Panc1 (cell line): ENCODE results near the gene ATCAY. TPM values are rescaled to one million over a fixed set of nuclear protein-coding genes. Genes with fewer than 3 reads are reported as not detected.

Experiments
- ATAC-seq: fragments of 200-7000 bp; cut with Tn5 transposase; 2 replicates; pipeline ENCODE4 v1.9.1; 2020; ENCODE audit warnings: mild to moderate bottlenecking, moderate library complexity
- BruUV-seq: library from RNA; stranded (reverse); fragments of 400-500 nt; replicated peaks from 2 replicates; lab custom pipeline; 2021; lab: Mats Ljungman, UMichigan
- CTCF ChIA-PET: fragments of 300-600 bp; sonication (Branson Sonifier 250); formaldehyde crosslinking; loops from one replicate; lab custom pipeline; 2022; ENCODE audit warnings: antibody characterized with exemption; lab: Charles Lee
- POLR2A ChIA-PET: fragments of 300-600 bp; sonication (Branson Sonifier 250); formaldehyde crosslinking; loops from one replicate; lab custom pipeline; 2022; ENCODE audit warnings: antibody characterized with exemption; lab: Charles Lee
- DNase-seq: peaks from one replicate; pipeline ENCODE4 v3.0.0-alpha.2; 2010; ENCODE audit warnings: low read depth, low spot score
- H3K27ac ChIP-seq: 2 replicates; pipeline ENCODE4 v1.5.1; 2011; ENCODE audit warnings: mild to moderate bottlenecking, low read length, inconsistent platforms
- H3K27me3 ChIP-seq: fragments of 200-500 bp; sonication (Bioruptor generic); 2 replicates; pipeline ENCODE4 v1.6.0; 2014; ENCODE audit warnings: low read length, inconsistent platforms; ENCODE audit not compliant: control insufficient read depth, insufficient read depth
- H3K36me3 ChIP-seq: fragments of 200-500 bp; sonication (Bioruptor generic); 2 replicates; pipeline ENCODE4 v1.5.1; 2014; ENCODE audit warnings: inconsistent platforms, mild to moderate bottlenecking, low read length, moderate library complexity; ENCODE audit not compliant: control insufficient read depth, insufficient read depth
- H3K4me1 ChIP-seq: 2 replicates; pipeline ENCODE4 v1.5.1; 2011; ENCODE audit warnings: inconsistent platforms, mild to moderate bottlenecking, low read length, moderate library complexity; ENCODE audit not compliant: control insufficient read depth, insufficient read depth
- H3K4me3 ChIP-seq, 2 experiments: 2 replicates each; pipeline ENCODE4 v1.5.1; 2011 to 2012; ENCODE audit warnings: low read depth in 2 of 2, low read length in 2 of 2, mild to moderate bottlenecking in 2 of 2, inconsistent platforms in 1 of 2, moderate library complexity in 1 of 2
- H3K9me3 ChIP-seq: fragments of 200-500 bp; sonication (Bioruptor generic); 2 replicates; pipeline ENCODE4 v1.5.1; 2014; ENCODE audit warnings: low read depth, mild to moderate bottlenecking, inconsistent platforms, low read length, moderate library complexity; ENCODE audit not compliant: control insufficient read depth, insufficient read depth
- POLR2AphosphoS5 ChIP-seq: IDR thresholded peaks from 2 replicates; pipeline ENCODE4 v1.6.1; 2012; ENCODE audit warnings: mild to moderate bottlenecking, low read depth, low read length, moderate library complexity
- SIN3A ChIP-seq: IDR thresholded peaks from 2 replicates; pipeline ENCODE4 v1.6.1; 2012; ENCODE audit warnings: low read depth, mild to moderate bottlenecking, low read length, moderate library complexity, borderline replicate concordance; ENCODE audit not compliant: insufficient read depth
- TCF7L2 ChIP-seq: IDR thresholded peaks from 2 replicates; pipeline ENCODE4 v1.6.1; 2011; ENCODE audit warnings: mild to moderate bottlenecking, low read depth, low read length, inconsistent platforms
- in situ Hi-C: cut with HindIII; loops from 2 replicates; pipeline ENCODE4 v1.10.0; 2016; ENCODE audit warnings: low sequenced_read_pairs, low pct_unique_long_range_greater_than_20kb
- intact Hi-C: fragments of 100-400 bp; cut with micrococcal nuclease; formaldehyde crosslinking; loops from one replicate; pipeline ENCODE4 v1.10.0; 2022; ENCODE audit not compliant: unreplicated experiment
- total RNA-seq: library from RNA; stranded (reverse); gene quantifications from one replicate; pipeline ENCODE4 v1.2.1, GENCODE V29; 2021; ENCODE audit not compliant: unreplicated experiment
- TF ChIP-seq, protein P1 (sequence below): fragments of 450-650 bp; IDR thresholded peaks from 2 replicates; pipeline ENCODE4 v1.5.1; 2017; ENCODE audit warnings: mild to moderate bottlenecking
- TF ChIP-seq, protein P2 (sequence below), 2 experiments: IDR thresholded peaks; 2 replicates each; pipeline ENCODE4 v1.6.1; 2011 to 2012; ENCODE audit warnings: low read depth in 2 of 2, control low read depth in 1 of 2, low read length in 1 of 2, mild to moderate bottlenecking in 1 of 2, moderate library complexity in 1 of 2; ENCODE audit not compliant: insufficient read depth in 1 of 2

ATCAY gene
- total RNA-seq, 1 experiment from 2014 or later: 0.15 TPM

DNA sequence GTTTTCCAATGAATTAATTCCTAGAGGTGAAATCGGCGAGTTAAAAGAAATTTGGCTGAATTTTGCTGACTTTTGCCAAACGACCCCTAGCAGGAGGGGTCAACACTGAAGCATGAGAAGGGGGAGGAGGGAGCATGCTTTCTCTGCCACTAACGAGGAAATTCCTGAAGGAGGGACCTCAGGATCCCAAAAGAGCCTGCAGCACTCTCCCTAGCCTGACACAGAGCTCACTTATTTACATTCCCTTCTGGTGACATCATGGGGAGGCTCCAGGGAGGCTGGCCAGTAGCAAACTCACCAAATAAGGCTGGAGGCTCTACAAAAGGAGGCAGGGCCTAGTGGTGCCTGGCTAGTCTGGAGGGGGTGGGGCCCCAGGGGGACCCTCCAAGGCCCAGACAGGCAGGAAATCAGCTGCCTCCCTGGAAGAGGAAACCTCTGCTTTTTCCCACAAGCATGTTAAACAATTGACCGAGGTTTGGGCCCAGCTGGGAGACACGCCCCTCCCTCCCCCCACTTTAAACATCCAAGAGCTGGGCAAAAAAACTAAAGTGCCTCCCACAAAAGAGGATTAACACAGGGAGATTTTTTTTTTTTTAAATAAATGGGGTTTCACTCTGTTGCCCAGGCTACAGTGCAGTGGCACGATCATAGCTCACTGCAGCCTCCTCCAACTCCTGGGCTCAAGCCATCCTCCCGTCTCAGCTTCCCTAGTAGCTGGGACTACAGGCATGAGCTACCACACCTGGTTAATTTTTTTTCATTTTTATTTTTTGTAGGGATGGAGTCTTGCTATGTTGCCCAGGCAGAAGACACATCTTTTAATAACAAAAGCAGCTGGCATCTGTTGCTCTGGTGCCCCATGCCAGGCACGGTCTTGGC lies 88.3 kb downstream of the ATCAY start:
- peak overlapping the region; percentile 81 for H3K27ac ChIP-seq
- H3K9me3 ChIP-seq: no peaks in the 10 kb centered on the region
- H3K4me1 ChIP-seq: peaks cover 14% of the 10 kb centered on the region
- intact Hi-C loops: no loop called here
- no peaks in the 10 kb centered on the region for H3K27me3 ChIP-seq
- DNase-seq (peak; percentile 93), ATAC-seq (peak; percentile 79)
- TF ChIP-seq POLR2AphosphoS5: no peak
- TF ChIP-seq, protein P1, sequence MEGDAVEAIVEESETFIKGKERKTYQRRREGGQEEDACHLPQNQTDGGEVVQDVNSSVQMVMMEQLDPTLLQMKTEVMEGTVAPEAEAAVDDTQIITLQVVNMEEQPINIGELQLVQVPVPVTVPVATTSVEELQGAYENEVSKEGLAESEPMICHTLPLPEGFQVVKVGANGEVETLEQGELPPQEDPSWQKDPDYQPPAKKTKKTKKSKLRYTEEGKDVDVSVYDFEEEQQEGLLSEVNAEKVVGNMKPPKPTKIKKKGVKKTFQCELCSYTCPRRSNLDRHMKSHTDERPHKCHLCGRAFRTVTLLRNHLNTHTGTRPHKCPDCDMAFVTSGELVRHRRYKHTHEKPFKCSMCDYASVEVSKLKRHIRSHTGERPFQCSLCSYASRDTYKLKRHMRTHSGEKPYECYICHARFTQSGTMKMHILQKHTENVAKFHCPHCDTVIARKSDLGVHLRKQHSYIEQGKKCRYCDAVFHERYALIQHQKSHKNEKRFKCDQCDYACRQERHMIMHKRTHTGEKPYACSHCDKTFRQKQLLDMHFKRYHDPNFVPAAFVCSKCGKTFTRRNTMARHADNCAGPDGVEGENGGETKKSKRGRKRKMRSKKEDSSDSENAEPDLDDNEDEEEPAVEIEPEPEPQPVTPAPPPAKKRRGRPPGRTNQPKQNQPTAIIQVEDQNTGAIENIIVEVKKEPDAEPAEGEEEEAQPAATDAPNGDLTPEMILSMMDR: no peak
- TF ChIP-seq, protein P2, sequence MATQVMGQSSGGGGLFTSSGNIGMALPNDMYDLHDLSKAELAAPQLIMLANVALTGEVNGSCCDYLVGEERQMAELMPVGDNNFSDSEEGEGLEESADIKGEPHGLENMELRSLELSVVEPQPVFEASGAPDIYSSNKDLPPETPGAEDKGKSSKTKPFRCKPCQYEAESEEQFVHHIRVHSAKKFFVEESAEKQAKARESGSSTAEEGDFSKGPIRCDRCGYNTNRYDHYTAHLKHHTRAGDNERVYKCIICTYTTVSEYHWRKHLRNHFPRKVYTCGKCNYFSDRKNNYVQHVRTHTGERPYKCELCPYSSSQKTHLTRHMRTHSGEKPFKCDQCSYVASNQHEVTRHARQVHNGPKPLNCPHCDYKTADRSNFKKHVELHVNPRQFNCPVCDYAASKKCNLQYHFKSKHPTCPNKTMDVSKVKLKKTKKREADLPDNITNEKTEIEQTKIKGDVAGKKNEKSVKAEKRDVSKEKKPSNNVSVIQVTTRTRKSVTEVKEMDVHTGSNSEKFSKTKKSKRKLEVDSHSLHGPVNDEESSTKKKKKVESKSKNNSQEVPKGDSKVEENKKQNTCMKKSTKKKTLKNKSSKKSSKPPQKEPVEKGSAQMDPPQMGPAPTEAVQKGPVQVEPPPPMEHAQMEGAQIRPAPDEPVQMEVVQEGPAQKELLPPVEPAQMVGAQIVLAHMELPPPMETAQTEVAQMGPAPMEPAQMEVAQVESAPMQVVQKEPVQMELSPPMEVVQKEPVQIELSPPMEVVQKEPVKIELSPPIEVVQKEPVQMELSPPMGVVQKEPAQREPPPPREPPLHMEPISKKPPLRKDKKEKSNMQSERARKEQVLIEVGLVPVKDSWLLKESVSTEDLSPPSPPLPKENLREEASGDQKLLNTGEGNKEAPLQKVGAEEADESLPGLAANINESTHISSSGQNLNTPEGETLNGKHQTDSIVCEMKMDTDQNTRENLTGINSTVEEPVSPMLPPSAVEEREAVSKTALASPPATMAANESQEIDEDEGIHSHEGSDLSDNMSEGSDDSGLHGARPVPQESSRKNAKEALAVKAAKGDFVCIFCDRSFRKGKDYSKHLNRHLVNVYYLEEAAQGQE (IDR thresholded peaks at IDR 0.05; ENCODE audit: insufficient read depth in 1 of 2, low read depth in 2 of 2, low read length in 1 of 2): no peak
- no peak for TF ChIP-seq SIN3A
- TF ChIP-seq TCF7L2: no peak
- H3K36me3 ChIP-seq: no peaks in the 10 kb centered on the region; the same call in 1 of the 2 replicates
- H3K4me3 ChIP-seq: peak overlapping the region; percentile 75 to 84
- no TSS peak for BruUV-seq
- CTCF ChIA-PET: interaction anchor here (0.6 to 1.5 kb wide), 2 partner anchors 21 to 120 kb away, joined by 3 to 4 read pairs; no protein-coding TSS in a partner anchor
- POLR2A ChIA-PET: interaction anchor here (0.5 to 0.7 kb wide), 2 partner anchors 10 to 35 kb away, joined by 3 to 8 read pairs; no protein-coding TSS in a partner anchor
- in situ Hi-C loops: no loop called here

DNA sequence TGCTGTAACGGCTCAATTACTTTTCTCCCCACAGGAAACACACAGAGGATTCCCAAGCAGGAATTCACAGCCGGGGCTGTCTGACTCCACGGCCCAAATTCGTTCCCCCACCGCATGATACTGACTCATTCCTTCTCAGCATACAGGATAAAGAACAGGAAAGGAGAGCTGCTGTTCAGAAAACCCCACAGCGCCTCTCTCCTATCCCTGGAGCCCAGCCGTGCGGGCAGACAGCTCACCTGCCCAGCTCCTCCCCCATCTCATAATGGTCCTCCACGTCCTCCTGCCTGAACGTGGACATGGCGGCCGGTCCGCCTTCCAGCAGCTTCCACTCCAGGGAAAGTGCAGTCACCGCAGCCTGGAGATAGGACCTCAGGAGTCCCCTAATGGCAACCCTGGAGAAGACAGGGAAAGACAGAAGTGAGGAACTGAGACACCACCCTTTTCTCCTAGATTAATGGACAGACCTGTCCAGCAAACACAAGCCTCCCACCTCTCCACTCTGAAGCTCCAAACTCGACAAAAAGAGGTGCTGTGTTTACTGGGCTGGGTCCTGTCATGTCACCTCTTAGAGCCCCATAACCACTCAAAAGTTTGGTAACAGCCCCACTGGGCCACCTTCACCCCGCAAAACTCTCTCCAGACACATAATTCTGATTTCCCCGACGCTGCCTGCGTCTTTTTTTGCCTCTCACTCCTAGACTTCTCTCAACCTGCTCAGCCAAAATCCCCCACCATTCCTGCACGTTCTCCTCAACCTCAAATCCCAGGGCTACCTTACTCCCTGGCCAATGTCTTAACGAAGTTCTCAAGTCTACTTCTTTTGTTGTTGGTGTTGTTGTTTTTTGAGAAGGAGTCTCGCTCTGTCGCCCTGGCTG lies 89.2 kb downstream of the ATCAY start:
- ChIA-PET POLR2A (interaction anchor here (0.7 kb wide), 1 partner anchor 11 kb away, joined by 3 read pairs; no protein-coding TSS in a partner anchor), CTCF (interaction anchor here (0.5 to 1.5 kb wide), 2 partner anchors 18 to 120 kb away, joined by 4 to 7 read pairs; no protein-coding TSS in a partner anchor)
- Histone ChIP-seq H3K4me1 (peaks cover 14% of the 10 kb centered on the region), H3K27me3 (no peaks in the 10 kb centered on the region), H3K9me3 (no peaks in the 10 kb centered on the region), H3K4me3 (peak overlapping the region; percentile 75 to 84), H3K27ac (peak overlapping the region; percentile 81), H3K36me3 (no peaks in the 10 kb centered on the region; the same call in 1 of the 2 replicates)
- BruUV-seq: TSS peak; percentile 82
- in situ Hi-C loops (no loop called here), intact Hi-C loops (no loop called here)
- TF ChIP-seq SIN3A: no peak
- TF ChIP-seq TCF7L2: no peak
- TF ChIP-seq, protein P1: no peak
- TF ChIP-seq POLR2AphosphoS5: no peak
- TF ChIP-seq, protein P2 (IDR thresholded peaks at IDR 0.05; ENCODE audit: insufficient read depth in 1 of 2, low read depth in 2 of 2, low read length in 1 of 2): no peak
- DNase-seq (no peak), ATAC-seq (peak; percentile 9)
